IPS-20b (cell line): ENCODE results near the gene SLC17A7.

Experiments
- H3K27ac ChIP-seq: one replicate; pipeline ENCODE4 v1.5.1; 2013; ENCODE audit warnings: low read length
- H3K27me3 ChIP-seq: 2 replicates; pipeline ENCODE4 v1.6.1; 2013; ENCODE audit warnings: mild to moderate bottlenecking, low read length, inconsistent platforms; ENCODE audit not compliant: insufficient read depth
- H3K36me3 ChIP-seq: 2 replicates; pipeline ENCODE4 v1.6.1; 2013; ENCODE audit warnings: low read depth, mild to moderate bottlenecking, inconsistent platforms, low read length, moderate library complexity; ENCODE audit not compliant: insufficient read depth
- H3K4me1 ChIP-seq: 2 replicates; pipeline ENCODE4 v1.6.1; 2013; ENCODE audit warnings: mild to moderate bottlenecking, control low read depth, inconsistent platforms, low read length, moderate library complexity; ENCODE audit not compliant: insufficient read depth
- H3K4me3 ChIP-seq: 2 replicates; pipeline ENCODE4 v1.5.1; 2013; ENCODE audit warnings: mild to moderate bottlenecking, low read length, inconsistent platforms
- H3K9ac ChIP-seq: 2 replicates; pipeline ENCODE4 v1.6.1; 2013; ENCODE audit warnings: low read depth, mild to moderate bottlenecking, inconsistent platforms, low read length, moderate library complexity
- H3K9me3 ChIP-seq: 2 replicates; pipeline ENCODE4 v1.6.1; 2013; ENCODE audit warnings: mild to moderate bottlenecking, low read depth, low read length, inconsistent platforms; ENCODE audit not compliant: insufficient read depth

Gene SLC17A7

DNA sequence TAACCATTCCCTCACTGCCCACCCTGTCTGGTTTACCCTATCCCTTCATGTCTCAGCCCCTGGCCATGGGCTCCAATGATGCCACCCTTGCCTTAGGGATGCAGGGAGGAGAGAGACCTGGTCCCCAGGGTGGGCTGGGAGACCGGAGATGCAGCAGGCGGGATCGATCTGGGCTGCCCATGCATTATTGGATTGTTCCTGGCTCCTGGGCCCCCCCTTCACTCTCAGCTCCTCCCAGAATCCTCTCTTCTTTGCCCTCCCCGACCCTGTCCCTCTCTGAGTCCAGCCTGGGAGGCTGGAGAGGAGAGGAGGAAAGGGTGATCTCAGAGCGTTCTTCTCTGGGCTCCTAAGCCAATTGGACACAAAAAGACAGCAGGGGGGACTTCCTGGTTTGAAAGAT is 47.4 kb downstream of the SLC17A7 start:
- Histone ChIP-seq H3K9ac (no peak overlapping the region), H3K27me3 (no peaks in the 10 kb centered on the region), H3K4me3 (no peak overlapping the region), H3K36me3 (no peaks in the 10 kb centered on the region), H3K4me1 (peaks cover 4% of the 10 kb centered on the region; the same call in 1 of the 2 replicates), H3K9me3 (no peaks in the 10 kb centered on the region), H3K27ac (no peak overlapping the region)

- no peak overlapping the region for H3K4me3 ChIP-seq
- H3K27ac ChIP-seq, result no peak overlapping the region
- H3K9me3 ChIP-seq, result no peaks in the 10 kb centered on the region
- no peaks in the 10 kb centered on the region for H3K36me3 ChIP-seq
- H3K4me1 ChIP-seq, result peaks cover 4% of the 10 kb centered on the region; the same call in 1 of the 2 replicates
- no peaks in the 10 kb centered on the region for H3K27me3 ChIP-seq
- no peak overlapping the region for H3K9ac ChIP-seq
Measured at GRCh38 chr19:49391581-49392399, 49.5 kb downstream of the SLC17A7 start.

- no peaks in the 10 kb centered on the region for H3K9me3 ChIP-seq
- H3K4me1 ChIP-seq, result peaks cover 4% of the 10 kb centered on the region; the same call in 1 of the 2 replicates
- H3K27ac ChIP-seq, result no peak overlapping the region
- H3K9ac ChIP-seq, result no peak overlapping the region
- H3K36me3 ChIP-seq, result no peaks in the 10 kb centered on the region
- H3K4me3 ChIP-seq, result no peak overlapping the region
- H3K27me3 ChIP-seq, result no peaks in the 10 kb centered on the region
Measured at GRCh38 chr19:49390929-49391359, 50.4 kb downstream of the SLC17A7 start.

DNA sequence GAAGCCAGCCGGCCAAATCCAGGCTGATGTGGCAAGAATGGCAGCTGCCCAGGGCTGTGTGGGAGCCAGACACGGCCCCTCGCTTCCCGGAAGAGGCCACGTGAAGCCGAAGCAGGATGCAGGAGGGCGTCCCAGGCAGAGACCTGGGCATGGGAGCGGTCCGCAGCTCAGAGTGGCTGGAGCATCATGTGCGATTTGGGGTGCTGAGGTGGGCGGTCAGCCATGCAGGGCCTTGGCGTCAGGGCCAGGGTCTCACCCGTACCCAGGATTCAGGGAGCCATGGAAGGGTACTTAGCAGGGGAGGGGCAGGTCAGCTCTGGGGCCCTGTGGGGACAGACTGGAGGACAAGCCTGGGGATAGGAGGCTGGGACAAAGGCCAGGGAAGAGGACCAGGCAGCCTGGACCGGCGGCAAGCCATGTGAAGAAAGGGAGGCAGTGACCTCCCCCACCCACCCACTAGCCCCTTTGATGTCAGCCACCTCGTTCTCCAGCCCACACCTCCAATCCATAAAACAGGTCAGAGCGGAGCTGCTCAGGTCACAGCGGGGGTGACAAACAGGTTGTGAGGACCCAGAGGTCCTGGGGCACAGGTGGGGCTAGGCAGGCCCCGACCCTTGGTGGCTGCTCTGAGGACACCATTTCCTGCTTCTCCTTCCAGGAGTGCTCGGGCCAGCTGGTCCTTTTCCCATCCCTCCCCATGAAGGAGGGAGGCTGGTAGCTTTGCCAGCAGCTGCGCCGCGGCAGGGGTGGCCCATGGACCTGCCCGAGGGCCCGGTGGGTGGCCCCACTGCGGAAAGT is 51.0 kb downstream of the SLC17A7 start:
- no peak overlapping the region for H3K9ac ChIP-seq
- H3K4me1 ChIP-seq, result peaks cover 4% of the 10 kb centered on the region; the same call in 1 of the 2 replicates
- no peaks in the 10 kb centered on the region for H3K36me3 ChIP-seq
- H3K27me3 ChIP-seq, result no peaks in the 10 kb centered on the region
- no peak overlapping the region for H3K4me3 ChIP-seq
- no peaks in the 10 kb centered on the region for H3K9me3 ChIP-seq
- no peak overlapping the region for H3K27ac ChIP-seq

DNA sequence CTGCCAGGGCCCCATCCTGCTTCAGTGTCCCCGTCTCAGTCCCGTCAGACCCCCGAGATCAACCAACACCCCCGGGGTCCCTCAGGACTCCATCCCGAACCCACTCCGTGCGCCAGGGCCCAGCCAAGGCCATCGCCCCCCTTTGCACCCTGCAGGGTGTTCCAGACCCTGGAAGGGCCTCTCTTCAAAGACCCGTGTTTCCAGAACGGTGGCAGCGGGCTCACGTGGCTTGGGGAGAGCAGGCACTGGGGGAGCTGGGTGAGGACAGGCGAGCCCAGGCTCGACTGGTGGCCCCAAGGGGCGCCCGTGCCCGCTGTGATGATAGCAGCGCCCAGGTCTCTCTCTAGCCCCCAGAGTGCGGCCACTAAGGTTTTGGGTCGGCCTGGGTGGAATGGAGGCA is 51.9 kb downstream of the SLC17A7 start:
- no peaks in the 10 kb centered on the region for H3K9me3 ChIP-seq
- no peak overlapping the region for H3K27ac ChIP-seq
- H3K9ac ChIP-seq, result no peak overlapping the region
- H3K36me3 ChIP-seq, result no peaks in the 10 kb centered on the region
- peaks cover 4% of the 10 kb centered on the region; the same call in 1 of the 2 replicates for H3K4me1 ChIP-seq
- H3K4me3 ChIP-seq, result no peak overlapping the region
- H3K27me3 ChIP-seq, result no peaks in the 10 kb centered on the region

GRCh38 chr19:49387936-49388372 is 53.4 kb downstream of the SLC17A7 start, which contains the start of gene KASH5:
KASH5 (plus strand) TSS chr19:49388249; CDS start chr19:49390884, 2,635 bp downstream.
- Histone ChIP-seq H3K4me1 (no peaks in the 10 kb centered on the region), H3K4me3 (no peak within 1 kb of the TSS), H3K36me3 (no peaks in the 10 kb centered on the region), H3K9ac (no peak within 1 kb of the TSS), H3K27me3 (no peaks in the 10 kb centered on the region), H3K27ac (no peak within 1 kb of the TSS), H3K9me3 (no peaks in the 10 kb centered on the region)

DNA sequence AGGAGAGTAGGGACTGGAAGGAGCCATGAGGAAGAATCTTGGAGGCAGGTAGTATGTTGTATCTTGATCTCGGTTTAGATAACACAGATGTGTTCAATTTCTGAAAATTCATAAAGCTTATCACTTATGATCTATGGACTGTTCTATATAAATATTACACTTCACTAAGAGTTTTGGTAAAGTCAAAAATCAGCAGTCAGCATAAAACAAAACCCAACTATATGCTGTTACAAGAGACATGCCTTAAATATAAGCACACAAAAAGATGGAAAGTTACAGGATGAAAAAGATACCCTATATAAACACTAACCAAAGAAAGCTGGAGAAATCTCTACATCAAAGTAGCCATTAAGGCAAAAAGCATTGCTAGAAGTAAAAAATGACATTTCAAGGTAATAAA is 57.7 kb downstream of the SLC17A7 start:
- H3K27ac ChIP-seq, result no peak overlapping the region
- H3K36me3 ChIP-seq, result no peaks in the 10 kb centered on the region
- peaks cover 5% of the 10 kb centered on the region for H3K9me3 ChIP-seq
- no peaks in the 10 kb centered on the region for H3K27me3 ChIP-seq
- H3K4me3 ChIP-seq, result no peak overlapping the region
- H3K9ac ChIP-seq, result no peak overlapping the region
- no peaks in the 10 kb centered on the region for H3K4me1 ChIP-seq

DNA sequence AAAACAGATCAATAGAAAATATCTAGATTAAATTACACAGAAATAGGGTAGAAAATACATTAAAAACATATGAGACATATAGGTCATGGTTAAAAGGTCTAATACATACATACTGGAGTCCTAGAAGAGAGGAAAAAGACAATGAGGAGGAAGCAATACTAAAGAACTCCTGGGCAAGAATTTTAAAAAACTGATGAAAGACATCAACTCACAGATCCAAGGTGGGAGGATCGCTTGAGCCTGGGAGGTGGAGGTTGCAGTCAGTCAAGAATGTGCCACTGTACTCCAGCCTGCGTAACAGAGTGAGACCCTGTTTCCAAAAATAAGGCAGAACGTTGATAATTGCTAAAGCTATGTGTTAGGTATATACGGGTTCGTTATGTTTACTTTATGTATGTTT is 58.7 kb downstream of the SLC17A7 start:
- Histone ChIP-seq H3K9me3 (peaks cover 5% of the 10 kb centered on the region), H3K27me3 (no peaks in the 10 kb centered on the region), H3K9ac (no peak overlapping the region), H3K4me1 (no peaks in the 10 kb centered on the region), H3K4me3 (no peak overlapping the region), H3K36me3 (no peaks in the 10 kb centered on the region), H3K27ac (no peak overlapping the region)

DNA sequence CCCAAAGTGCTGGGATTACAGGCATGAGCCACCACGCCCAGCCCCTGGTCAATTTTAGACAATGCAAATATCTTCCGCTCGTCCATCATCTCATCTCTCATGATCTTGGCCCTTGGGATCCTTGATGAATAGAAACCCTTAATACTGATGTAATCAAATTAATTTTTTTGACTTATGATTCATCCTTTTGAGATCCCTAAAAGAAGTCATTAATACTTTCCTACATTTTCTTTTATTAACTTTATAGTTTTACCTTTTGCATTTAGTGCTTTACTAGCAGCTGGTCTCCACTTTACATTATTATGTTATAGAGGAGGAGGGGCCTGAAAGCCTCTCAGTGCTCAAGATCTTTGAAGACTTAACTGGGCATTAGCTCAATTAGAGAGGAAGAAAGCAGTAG is 60.9 kb downstream of the SLC17A7 start:
- Histone ChIP-seq H3K9ac (no peak overlapping the region), H3K4me1 (no peaks in the 10 kb centered on the region), H3K27ac (no peak overlapping the region), H3K27me3 (no peaks in the 10 kb centered on the region), H3K4me3 (no peak overlapping the region), H3K9me3 (peaks cover 5% of the 10 kb centered on the region), H3K36me3 (no peaks in the 10 kb centered on the region)
